Body of pancreas (tissue), 4 donors: ENCODE data around the gene EIF5A2. TPM values are rescaled to one million over a fixed set of nuclear protein-coding genes. Genes with fewer than 3 reads are reported as not detected.

Experiments
- ATAC-seq: fragments of 150-250 bp; one replicate; pipeline ENCODE4 v1.9.1; 2016
- DNase-seq, 4 donors: peaks; one replicate each; pipeline ENCODE4 v3.0.0-alpha.2; 2019
- H3K27ac ChIP-seq, 4 donors: fragments of 200-600 bp; sonication (generic); 1 replicate in 3 of 4; 2 replicates in 1 of 4; pipeline versions ENCODE4 v1.5.1 to v1.6.1; 2016 to 2019; ENCODE audit warnings: mild to moderate bottlenecking in 1 of 4, mixed read lengths in 1 of 4, moderate library complexity in 1 of 4
- H3K27me3 ChIP-seq, 2 donors: fragments of 200-600 bp; sonication (generic); one replicate each; pipeline ENCODE4 v1.6.0; 2016; ENCODE audit warnings: mild to moderate bottlenecking in 1 of 2
- H3K36me3 ChIP-seq, 2 donors: fragments of 200-600 bp; sonication (generic); replicated peaks in 1 of 2; 2 replicates each; pipeline ENCODE4 v1.5.1; 2016; ENCODE audit warnings: low read depth in 2 of 2; ENCODE audit not compliant: insufficient read depth in 1 of 2
- H3K4me1 ChIP-seq: fragments of 200-600 bp; sonication (generic); one replicate; pipeline ENCODE4 v1.6.0; 2016
- H3K4me3 ChIP-seq, 2 donors: fragments of 200-600 bp; sonication (generic); 1 replicate in 1 of 2; 2 replicates in 1 of 2; pipeline ENCODE4 v1.5.1; 2016 to 2019
- H3K9me3 ChIP-seq, 3 donors: fragments of 200-600 bp; sonication (generic); 1 replicate in 2 of 3; 2 replicates in 1 of 3; pipeline ENCODE4 v1.5.1; 2016
- POLR2A ChIP-seq, 3 donors: fragments of 450-650 bp; IDR thresholded peaks; one replicate each; pipeline ENCODE4 v1.6.1; 2016; ENCODE audit warnings: antibody characterized with exemption in 3 of 3, mild to moderate bottlenecking in 2 of 3
- WGBS, 2 donors: methylation state at CpG; one replicate each; pipeline ENCODE4 v1.1.5; 2017; 5-methylcytosine and 5-hydroxymethylcytosine counted together
- intact Hi-C: fragments of 100-400 bp; cut with DNase I; formaldehyde crosslinking; loops from one replicate; pipeline ENCODE4 v1.15.1; 2023
- total RNA-seq, 2 donors: library from RNA; depleted of rRNA; stranded (reverse); fragments of >200 nt; gene quantifications; one replicate each; pipeline ENCODE4 v1.1.0, GENCODE V29; 2016
- TF ChIP-seq, protein P1 (sequence below), 7 experiments: fragments of 450-650 bp in 4 of 7; fragments of 200-600 bp in 3 of 7; sonication (generic) in 3 of 7; IDR thresholded peaks; one replicate each; pipeline ENCODE4 v1.5.1; 2016 to 2019; ENCODE audit warnings: antibody characterized with exemption in 7 of 7

EIF5A2 gene
- total RNA-seq, 2 donors from 2014 or later: 0.99 to 1.8 TPM

DNA sequence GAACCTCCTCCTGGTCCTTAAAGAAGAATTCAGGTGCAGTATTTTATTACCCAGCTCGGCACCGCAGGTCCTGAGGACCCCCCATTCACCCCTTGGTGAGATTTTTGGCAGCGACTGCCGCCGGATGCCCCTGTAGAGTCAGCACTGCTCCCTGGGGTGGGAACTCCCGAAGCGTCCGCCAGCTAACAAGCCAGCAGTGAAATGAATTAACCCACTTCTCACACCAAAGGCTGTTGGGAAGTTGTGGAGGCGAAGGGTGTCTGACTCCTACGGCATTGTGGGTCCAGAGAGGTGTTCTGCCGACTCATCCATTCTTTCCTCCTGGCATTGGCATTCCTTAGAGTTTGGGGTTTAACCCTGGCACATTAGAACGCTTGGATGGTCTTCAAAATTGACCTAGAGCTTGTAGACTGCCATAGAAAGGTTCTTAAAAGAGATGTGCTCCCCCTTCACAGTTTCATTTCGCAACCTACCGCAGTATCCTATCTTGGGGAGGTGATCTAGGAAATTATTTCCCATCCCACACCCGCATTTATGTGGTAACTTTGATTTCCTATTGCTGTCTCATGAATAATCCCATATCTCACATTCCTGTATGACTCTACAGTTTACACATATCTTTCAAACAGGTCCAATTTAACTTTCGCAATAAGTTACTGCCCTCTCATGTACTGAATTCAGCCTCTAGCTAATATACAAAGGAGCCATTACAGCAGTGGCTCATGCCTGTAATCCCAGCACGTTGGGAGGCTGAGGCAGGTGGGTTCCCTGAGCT lies 879 bp upstream of the EIF5A2 start:
- intact Hi-C loops: no loop called here
- DNase-seq (peak in 1 of 4 donors; percentile 14), ATAC-seq (no peak)
- H3K36me3 ChIP-seq: no peaks in the 10 kb centered on the region
- peak overlapping the region in 1 of 4 donors; percentile 73 for H3K27ac ChIP-seq
- 82 to 84% methylated on average over 15 to 17 of the region's 17 CpGs for WGBS, 2 donors
- TF ChIP-seq, protein P1, sequence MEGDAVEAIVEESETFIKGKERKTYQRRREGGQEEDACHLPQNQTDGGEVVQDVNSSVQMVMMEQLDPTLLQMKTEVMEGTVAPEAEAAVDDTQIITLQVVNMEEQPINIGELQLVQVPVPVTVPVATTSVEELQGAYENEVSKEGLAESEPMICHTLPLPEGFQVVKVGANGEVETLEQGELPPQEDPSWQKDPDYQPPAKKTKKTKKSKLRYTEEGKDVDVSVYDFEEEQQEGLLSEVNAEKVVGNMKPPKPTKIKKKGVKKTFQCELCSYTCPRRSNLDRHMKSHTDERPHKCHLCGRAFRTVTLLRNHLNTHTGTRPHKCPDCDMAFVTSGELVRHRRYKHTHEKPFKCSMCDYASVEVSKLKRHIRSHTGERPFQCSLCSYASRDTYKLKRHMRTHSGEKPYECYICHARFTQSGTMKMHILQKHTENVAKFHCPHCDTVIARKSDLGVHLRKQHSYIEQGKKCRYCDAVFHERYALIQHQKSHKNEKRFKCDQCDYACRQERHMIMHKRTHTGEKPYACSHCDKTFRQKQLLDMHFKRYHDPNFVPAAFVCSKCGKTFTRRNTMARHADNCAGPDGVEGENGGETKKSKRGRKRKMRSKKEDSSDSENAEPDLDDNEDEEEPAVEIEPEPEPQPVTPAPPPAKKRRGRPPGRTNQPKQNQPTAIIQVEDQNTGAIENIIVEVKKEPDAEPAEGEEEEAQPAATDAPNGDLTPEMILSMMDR (IDR thresholded peaks at IDR 0.05): no peak
- no peak for TF ChIP-seq POLR2A (IDR thresholded peaks at IDR 0.05)
- H3K27me3 ChIP-seq: no peaks in the 10 kb centered on the region
- H3K4me3 ChIP-seq: no peak overlapping the region
- H3K4me1 ChIP-seq: peaks cover 14% of the 10 kb centered on the region
- peaks cover 0 to 5% (median 0%) of the 10 kb centered on the region in 3 donors for H3K9me3 ChIP-seq

DNA sequence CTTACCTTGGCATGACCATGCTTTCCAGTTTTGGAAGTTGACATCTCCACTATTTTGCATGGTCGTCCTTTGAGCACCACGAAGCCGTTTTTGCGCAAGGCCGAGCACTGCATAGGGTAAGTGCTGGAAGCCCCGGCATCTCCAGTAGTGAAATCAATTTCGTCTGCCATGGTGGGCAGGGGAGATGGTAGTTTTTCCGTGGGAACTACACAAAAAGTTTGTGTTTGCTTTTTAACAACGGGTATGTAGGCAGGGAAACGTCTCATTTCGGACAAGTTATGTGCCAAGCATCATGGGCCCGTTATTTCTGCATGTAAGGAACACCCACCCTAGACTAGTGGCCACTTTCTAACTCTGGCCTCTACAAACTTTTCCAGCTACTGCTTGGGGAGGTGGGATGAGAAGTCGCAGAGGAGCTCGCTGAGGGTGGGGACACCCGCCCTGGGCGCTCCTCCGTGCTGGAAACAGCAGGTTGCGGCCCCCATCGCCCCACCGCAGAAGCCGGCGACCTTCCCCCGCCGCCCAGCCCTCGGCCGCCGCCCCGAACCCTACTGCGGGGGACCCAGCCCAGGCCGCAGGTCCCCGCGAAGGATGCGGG lies 701 bp downstream of the EIF5A2 start:
- no peaks in the 10 kb centered on the region for H3K36me3 ChIP-seq
- H3K4me3 ChIP-seq: peak overlapping the region; percentile 37 to 71
- peaks cover 14% of the 10 kb centered on the region for H3K4me1 ChIP-seq
- no peaks in the 10 kb centered on the region for H3K27me3 ChIP-seq
- peak in 1 of 4 donors; percentile 5 for DNase-seq
- H3K9me3 ChIP-seq: peaks cover 0 to 5% (median 0%) of the 10 kb centered on the region in 3 donors
- TF ChIP-seq POLR2A (IDR thresholded peaks at IDR 0.05): no peak
- TF ChIP-seq, protein P1 (IDR thresholded peaks at IDR 0.05): no peak
- intact Hi-C loops: no loop called here
- H3K27ac ChIP-seq: peak overlapping the region in 3 of 4 donors; percentile 56 to 74 (median 73)
- no peak for ATAC-seq
- 8 to 25% methylated on average over 19 to 33 of the region's 33 CpGs for WGBS, 2 donors

DNA sequence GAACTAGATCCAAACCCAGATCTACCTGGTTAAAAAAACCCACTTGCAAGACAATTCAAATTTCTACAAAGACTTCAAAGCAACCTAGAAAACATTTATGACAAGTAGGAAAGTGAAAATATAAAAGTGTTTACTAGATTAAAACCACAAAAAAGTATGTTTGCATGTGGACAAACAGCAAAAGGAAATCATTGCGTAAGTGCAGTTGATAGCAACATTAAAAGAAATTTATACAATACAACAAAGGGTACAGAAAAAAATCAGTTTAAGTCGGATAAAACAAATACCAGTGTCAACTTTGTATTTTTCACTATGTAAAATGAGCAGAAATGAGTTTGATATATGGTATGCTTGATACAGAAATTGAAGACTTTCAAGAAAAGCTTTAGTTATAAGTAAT lies 2.6 kb downstream of the EIF5A2 start:
- Histone ChIP-seq H3K4me1 (peaks cover 14% of the 10 kb centered on the region), H3K27me3 (no peaks in the 10 kb centered on the region), H3K9me3 (peaks cover 0 to 3% (median 0%) of the 10 kb centered on the region in 3 donors), H3K4me3 (no peak overlapping the region), H3K27ac (no peak overlapping the region), H3K36me3 (peaks cover 0 to 2% of the 10 kb centered on the region in 2 donors)
- no peak for TF ChIP-seq POLR2A (IDR thresholded peaks at IDR 0.05)
- TF ChIP-seq, protein P1 (IDR thresholded peaks at IDR 0.05): no peak
- ATAC-seq (no peak), DNase-seq (no peak)
- 82 to 95% methylated on average over 2 of the region's 2 CpGs for WGBS, 2 donors
- intact Hi-C loops: no loop called here

DNA sequence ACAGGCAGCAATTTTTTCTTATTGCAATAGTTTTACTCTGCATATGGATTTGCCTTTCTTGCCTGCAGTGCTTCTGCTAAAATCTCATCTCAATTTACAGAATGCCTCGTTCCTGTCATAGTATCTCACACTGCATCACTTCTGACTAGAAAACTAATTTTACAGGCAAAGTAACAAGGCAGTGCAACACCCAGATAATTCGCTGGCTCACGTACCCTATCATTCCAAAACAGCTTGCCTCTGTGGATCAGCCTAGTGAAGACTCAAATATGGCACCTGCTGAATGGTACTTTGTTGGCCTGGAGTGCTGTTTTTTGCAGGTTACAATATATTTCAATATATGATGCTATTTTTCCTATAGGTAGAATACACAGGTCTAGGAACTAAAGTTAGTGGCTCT lies 5.3 kb downstream of the EIF5A2 start:
- peaks cover 0 to 2% of the 10 kb centered on the region in 2 donors for H3K36me3 ChIP-seq
- H3K27ac ChIP-seq: no peak overlapping the region
- no peaks in the 10 kb centered on the region for H3K9me3 ChIP-seq
- H3K27me3 ChIP-seq: no peaks in the 10 kb centered on the region
- H3K4me1 ChIP-seq: peaks cover 8% of the 10 kb centered on the region
- no peak overlapping the region for H3K4me3 ChIP-seq
- ATAC-seq: no peak
- WGBS, 2 donors: 95 to 97% methylated on average over 3 of the region's 3 CpGs
- DNase-seq: no peak
- TF ChIP-seq, protein P1 (IDR thresholded peaks at IDR 0.05): no peak
- TF ChIP-seq POLR2A (IDR thresholded peaks at IDR 0.05): no peak
- intact Hi-C loops: no loop called here
